OCI-LY1 (cell line): Measurements from ENCODE around the gene DCAF5.

ENCODE experiments used
- CTCF ChIP-seq: fragments of 200-600 bp; sonication (generic), shearing (Covaris generic); IDR thresholded peaks from 2 replicates; pipeline ENCODE4 v1.5.1; 2017; ENCODE audit warnings: mild to moderate bottlenecking, antibody characterized with exemption, low read length, moderate library complexity, mixed read lengths
- EZH2 ChIP-seq: fragments of 200-600 bp; sonication (generic), shearing (Covaris generic); IDR thresholded peaks from 2 replicates; pipeline ENCODE4 v1.8.0; 2017; ENCODE audit warnings: borderline replicate concordance, mixed run types, mild to moderate bottlenecking, antibody characterized with exemption, low read length, moderate library complexity, mixed read lengths

DNA sequence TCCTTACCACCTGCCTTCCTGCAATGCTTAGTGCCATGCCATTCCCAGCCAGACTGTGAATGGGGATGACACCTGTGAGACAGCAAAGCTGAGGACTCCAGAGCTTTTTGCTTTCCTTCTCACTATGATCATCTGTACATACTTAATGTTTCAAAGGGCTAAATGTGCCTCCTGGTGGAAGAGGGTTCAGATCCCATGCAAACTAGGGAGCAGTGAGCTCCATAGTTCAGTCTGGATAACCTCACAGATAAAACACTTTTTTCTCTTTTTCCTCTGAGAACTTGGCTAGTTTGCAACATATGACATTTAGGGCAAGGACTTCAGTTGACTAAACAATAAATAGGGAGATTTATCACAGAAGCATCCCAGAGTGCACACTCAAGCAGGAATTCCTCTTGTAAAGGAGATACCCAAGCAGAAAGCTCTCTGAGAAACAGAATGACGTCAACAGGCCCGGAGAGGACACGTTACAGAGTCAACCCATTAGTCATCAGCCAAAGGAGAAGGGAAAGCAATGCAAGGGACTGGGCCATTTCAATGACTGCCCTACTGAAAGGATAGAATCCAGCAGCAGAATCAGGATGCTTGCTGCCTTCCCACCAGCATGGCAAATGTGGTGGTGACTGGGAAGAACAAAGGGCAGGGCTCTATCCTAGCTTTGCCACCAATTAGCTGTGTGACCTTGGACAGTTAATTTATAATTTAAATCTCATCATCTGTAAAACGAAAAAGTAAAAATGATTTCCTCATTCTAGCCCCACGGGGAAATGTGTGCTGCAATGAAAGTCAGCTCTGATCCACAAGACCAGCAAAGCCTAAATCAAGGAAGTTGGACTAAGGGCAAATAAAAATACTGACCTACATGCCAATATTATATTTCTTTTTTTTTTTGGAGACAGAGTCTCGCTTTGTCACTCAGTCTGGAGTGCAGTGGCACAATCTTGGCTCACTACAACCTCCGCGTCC, 93.0 kb downstream of the DCAF5 start:
- TF ChIP-seq EZH2: no peak
- TF ChIP-seq CTCF: no peak
